ENCODE measurements around the gene TCEAL8.

TCEAL8 gene

GRCh38 chrX:103212749-103213457 is 42.1 kb downstream of the TCEAL8 start:
- DNase-seq = no peak

GRCh38 chrX:103211012-103211715 is 43.8 kb downstream of the TCEAL8 start:
- DNase-seq = peak; percentile 35

- no peak for DNase-seq
Measured at GRCh38 chrX:103210056-103210455, 44.9 kb downstream of the TCEAL8 start.
